Left ventricle myocardium inferior (tissue), 1 donor: ENCODE data around the gene AREL1. TPM values are rescaled to one million over a fixed set of nuclear protein-coding genes. Genes with fewer than 3 reads are reported as not detected.

Source experiments
- DNase-seq: peaks from one replicate; pipeline ENCODE4 v3.0.0-alpha.2; 2020
- H3K27ac ChIP-seq: fragments of 200-600 bp; replicated peaks from 2 replicates; pipeline ENCODE4 v1.8.0; 2021
- H3K27me3 ChIP-seq: fragments of 200-600 bp; 2 replicates; pipeline ENCODE4 v1.8.0; 2021; ENCODE audit warnings: low read depth
- H3K36me3 ChIP-seq: fragments of 200-600 bp; 2 replicates; pipeline ENCODE4 v1.8.0; 2021
- H3K4me1 ChIP-seq: fragments of 200-600 bp; 2 replicates; pipeline ENCODE4 v1.8.0; 2021
- H3K4me3 ChIP-seq: fragments of 200-600 bp; 2 replicates; pipeline ENCODE4 v1.8.0; 2021; ENCODE audit warnings: mild to moderate bottlenecking, moderate library complexity
- H3K9me3 ChIP-seq: fragments of 200-600 bp; replicated peaks from 2 replicates; pipeline ENCODE4 v1.8.0; 2021
- intact Hi-C: fragments of 100-400 bp; cut with micrococcal nuclease; formaldehyde crosslinking; loops from one replicate; pipeline ENCODE4 v1.11.0; 2022
- total RNA-seq: library from RNA; stranded (reverse); fragmentation: NEBNext Ultra II Directional; extraction: Animal tissue kit (Norgen Biotek cat#: 25700); gene quantifications from one replicate; pipeline ENCODE4 v1.2.1, GENCODE V29; 2021
- TF ChIP-seq, protein P1 (sequence below): fragments of 200-600 bp; IDR thresholded peaks from 2 replicates; pipeline ENCODE4 v1.8.0; 2021; ENCODE audit warnings: antibody characterized with exemption, mild to moderate bottlenecking, borderline replicate concordance
- donor health status: DM: no; HTN: yes; CAD: no; lungs with severe emphysema.

AREL1 gene
- total RNA-seq, 1 donor from 2014 or later = 23.7 TPM

- H3K4me1 ChIP-seq = peaks cover 19% of the 10 kb centered on the region
- intact Hi-C loops = no loop called here
- no peaks in the 10 kb centered on the region for H3K9me3 ChIP-seq
- H3K36me3 ChIP-seq = peaks cover 5% of the 10 kb centered on the region
- TF ChIP-seq, protein P1, sequence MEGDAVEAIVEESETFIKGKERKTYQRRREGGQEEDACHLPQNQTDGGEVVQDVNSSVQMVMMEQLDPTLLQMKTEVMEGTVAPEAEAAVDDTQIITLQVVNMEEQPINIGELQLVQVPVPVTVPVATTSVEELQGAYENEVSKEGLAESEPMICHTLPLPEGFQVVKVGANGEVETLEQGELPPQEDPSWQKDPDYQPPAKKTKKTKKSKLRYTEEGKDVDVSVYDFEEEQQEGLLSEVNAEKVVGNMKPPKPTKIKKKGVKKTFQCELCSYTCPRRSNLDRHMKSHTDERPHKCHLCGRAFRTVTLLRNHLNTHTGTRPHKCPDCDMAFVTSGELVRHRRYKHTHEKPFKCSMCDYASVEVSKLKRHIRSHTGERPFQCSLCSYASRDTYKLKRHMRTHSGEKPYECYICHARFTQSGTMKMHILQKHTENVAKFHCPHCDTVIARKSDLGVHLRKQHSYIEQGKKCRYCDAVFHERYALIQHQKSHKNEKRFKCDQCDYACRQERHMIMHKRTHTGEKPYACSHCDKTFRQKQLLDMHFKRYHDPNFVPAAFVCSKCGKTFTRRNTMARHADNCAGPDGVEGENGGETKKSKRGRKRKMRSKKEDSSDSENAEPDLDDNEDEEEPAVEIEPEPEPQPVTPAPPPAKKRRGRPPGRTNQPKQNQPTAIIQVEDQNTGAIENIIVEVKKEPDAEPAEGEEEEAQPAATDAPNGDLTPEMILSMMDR = no peak
- H3K27ac ChIP-seq = no peak overlapping the region
- no peak overlapping the region for H3K4me3 ChIP-seq
- DNase-seq = no peak
- H3K27me3 ChIP-seq = no peaks in the 10 kb centered on the region
Observed at GRCh38 chr14:74649167-74649566, 63.7 kb downstream of the AREL1 start.

DNA sequence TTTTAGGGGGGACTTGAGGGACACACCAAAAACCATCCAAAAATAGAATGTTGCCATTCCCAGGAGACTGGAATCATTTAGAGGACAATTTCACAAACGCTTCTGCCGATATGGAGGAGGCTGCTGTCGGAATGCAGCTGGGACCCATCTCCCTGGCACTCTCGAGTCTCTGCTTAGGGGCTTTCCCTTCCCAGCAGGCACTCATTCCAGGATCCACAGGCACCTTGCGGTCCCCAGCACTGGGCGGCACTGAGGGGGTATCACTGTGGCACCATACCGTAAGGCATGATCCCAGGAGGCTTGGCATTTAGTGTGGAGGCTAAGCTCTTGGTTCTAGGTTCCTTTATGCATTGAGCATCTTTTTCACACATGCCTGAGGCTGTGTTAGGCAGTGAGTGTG lies 64.3 kb downstream of the AREL1 start:
- Histone ChIP-seq H3K9me3 (no peaks in the 10 kb centered on the region), H3K4me3 (no peak overlapping the region), H3K27me3 (no peaks in the 10 kb centered on the region), H3K4me1 (peaks cover 22% of the 10 kb centered on the region), H3K36me3 (peaks cover 5% of the 10 kb centered on the region), H3K27ac (no peak overlapping the region)
- TF ChIP-seq, protein P1 = no peak
- no peak for DNase-seq
- intact Hi-C loops = no loop called here

DNA sequence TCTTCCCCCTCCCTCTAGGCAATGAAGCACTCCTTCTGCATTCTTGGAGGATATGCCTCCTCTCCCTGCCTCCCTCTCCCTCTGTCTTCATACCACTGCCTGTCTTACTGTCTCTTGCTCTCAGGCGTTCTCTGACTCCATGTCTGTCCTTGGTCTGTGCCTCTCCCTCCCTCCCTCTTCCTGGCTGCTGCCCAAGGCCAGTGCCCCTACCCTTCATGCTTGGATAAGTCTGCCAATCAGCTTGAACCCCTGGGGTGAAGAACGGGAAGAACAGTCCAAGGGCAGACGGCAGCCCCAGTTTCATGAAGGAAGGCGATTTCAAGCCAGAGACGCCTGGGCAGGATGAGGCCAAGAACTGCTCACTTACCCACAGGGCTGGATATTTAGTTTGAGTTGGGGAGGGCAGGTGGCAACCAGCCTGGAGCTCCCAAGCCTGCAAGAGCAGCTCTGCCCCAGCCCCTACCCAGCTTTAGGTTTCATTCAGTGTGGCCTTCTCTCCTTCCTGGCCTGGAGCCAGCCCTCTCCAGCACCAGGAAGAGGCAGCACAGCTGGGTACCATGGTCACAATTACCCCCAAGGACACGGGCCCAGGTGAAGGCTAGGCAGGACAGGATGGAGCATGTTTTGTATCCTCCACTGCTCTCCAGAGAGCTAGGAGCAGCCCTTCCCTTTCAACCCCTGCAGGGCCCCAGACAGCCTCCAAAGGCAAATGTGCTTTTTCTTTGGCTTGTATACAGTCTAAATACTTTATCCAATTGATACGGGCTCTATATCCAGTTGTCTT lies 65.0 kb downstream of the AREL1 start:
- H3K27me3 ChIP-seq = no peaks in the 10 kb centered on the region
- no peak for DNase-seq
- no peaks in the 10 kb centered on the region for H3K9me3 ChIP-seq
- no peak overlapping the region for H3K27ac ChIP-seq
- peaks cover 2% of the 10 kb centered on the region for H3K36me3 ChIP-seq
- peaks cover 22% of the 10 kb centered on the region for H3K4me1 ChIP-seq
- intact Hi-C loops = no loop called here
- TF ChIP-seq, protein P1 = no peak
- H3K4me3 ChIP-seq = no peak overlapping the region

GRCh38 chr14:74647061-74647677 lies 65.7 kb downstream of the AREL1 start:
- Histone ChIP-seq H3K9me3 (no peaks in the 10 kb centered on the region), H3K27ac (no peak overlapping the region), H3K4me1 (peaks cover 22% of the 10 kb centered on the region), H3K27me3 (no peaks in the 10 kb centered on the region), H3K36me3 (no peaks in the 10 kb centered on the region), H3K4me3 (no peak overlapping the region)
- TF ChIP-seq, protein P1 = no peak
- DNase-seq = no peak
- intact Hi-C loops = no loop called here

DNA sequence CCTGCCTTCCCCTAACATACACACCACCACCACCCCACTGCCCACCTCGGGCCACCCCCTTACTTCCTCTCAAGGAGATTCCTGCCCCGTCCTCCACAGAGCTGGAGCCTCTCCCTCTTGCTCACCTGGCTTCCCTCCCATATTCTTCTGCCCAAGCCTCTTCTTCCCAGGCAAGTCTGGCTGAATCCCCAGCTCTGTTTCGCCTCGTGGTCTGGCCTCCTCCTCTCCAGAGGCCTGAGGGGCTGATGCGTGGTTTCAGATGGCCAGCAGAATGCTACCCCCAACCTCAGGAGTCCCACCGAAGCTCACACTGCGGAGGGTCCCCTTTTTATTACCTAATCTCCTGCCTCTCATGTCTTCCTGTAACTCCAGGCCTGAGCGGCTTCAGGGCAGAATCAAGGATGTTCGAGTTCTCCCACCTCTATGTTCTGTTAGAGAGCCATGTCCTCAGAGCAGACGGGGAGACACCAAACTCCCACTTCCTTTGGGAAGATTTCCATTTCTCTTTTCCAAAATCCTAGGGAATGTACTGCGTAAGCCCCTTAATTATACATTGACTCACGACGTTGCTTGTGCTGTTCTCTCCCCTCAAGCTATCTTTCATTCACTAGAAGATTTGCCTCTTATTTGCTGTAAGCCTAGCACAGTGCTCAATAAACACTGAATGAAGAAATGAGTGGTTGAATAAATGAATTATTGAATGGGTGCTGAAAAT lies 67.0 kb downstream of the AREL1 start:
- DNase-seq = no peak
- H3K4me1 ChIP-seq = peaks cover 22% of the 10 kb centered on the region
- no peaks in the 10 kb centered on the region for H3K9me3 ChIP-seq
- H3K4me3 ChIP-seq = no peak overlapping the region
- H3K27me3 ChIP-seq = no peaks in the 10 kb centered on the region
- H3K27ac ChIP-seq = peak overlapping the region; percentile 45
- intact Hi-C loops = no loop called here
- no peaks in the 10 kb centered on the region for H3K36me3 ChIP-seq
- TF ChIP-seq, protein P1 = no peak
